HEK293 (cell line): ENCODE results near the gene DPP6.

Experiments used
- CTCF ChIA-PET: fragments of 350-600 bp; formaldehyde crosslinking; extraction: SDS; loops from one replicate; lab custom pipeline; 2021; ENCODE audit warnings: antibody characterized with exemption; lab: Yijun Ruan, JAX
- POLR2A ChIA-PET: fragments of 300-600 bp; formaldehyde crosslinking; extraction: SDS; loops from one replicate; lab custom pipeline; 2020; ENCODE audit warnings: antibody characterized with exemption, inconsistent platforms; lab: Yijun Ruan, JAX
- H3K27ac ChIP-seq: fragments of 200-500 bp; sonication (Bioruptor generic); 2 replicates; pipeline ENCODE4 v1.5.1; 2014; ENCODE audit warnings: low read depth, low read length, control low read depth, inconsistent platforms; ENCODE audit errors: extremely low read depth
- H3K36me3 ChIP-seq, 2 experiments: fragments of 200-500 bp in 1 of 2; sonication (Bioruptor generic) in 1 of 2; 1 replicate in 1 of 2; 2 replicates in 1 of 2; pipeline ENCODE4 v1.5.1; 2014 to 2017; ENCODE audit warnings: inconsistent platforms in 2 of 2, low read length in 2 of 2; ENCODE audit not compliant: control insufficient read depth in 2 of 2, insufficient read depth in 1 of 2
- H3K4me1 ChIP-seq: fragments of 200-500 bp; sonication (Bioruptor generic); 2 replicates; pipeline ENCODE4 v1.5.1; 2014; ENCODE audit warnings: mild to moderate bottlenecking, low read length, inconsistent platforms; ENCODE audit not compliant: control insufficient read depth, insufficient read depth
- H3K4me3 ChIP-seq: 2 replicates; pipeline ENCODE4 v1.5.1; 2011; ENCODE audit warnings: low read depth, mild to moderate bottlenecking, control low read depth, low read length, moderate library complexity
- H3K9me3 ChIP-seq: fragments of 200-500 bp; sonication (Bioruptor generic); 2 replicates; pipeline ENCODE4 v1.5.1; 2014; ENCODE audit warnings: low read depth, low read length, inconsistent platforms; ENCODE audit not compliant: control insufficient read depth, insufficient read depth
- HOXD13 ChIP-seq: sonication (generic); formaldehyde crosslinking; IDR thresholded peaks from 2 replicates; pipeline ENCODE4 v1.8.0; 2022; ENCODE audit warnings: missing genetic modification reagents, borderline replicate concordance
- KLF7 ChIP-seq: fragments of 450-650 bp; formaldehyde crosslinking; IDR thresholded peaks from 2 replicates; pipeline ENCODE4 v1.5.1; 2016; ENCODE audit warnings: missing biosample characterization, missing genetic modification characterization, borderline replicate concordance
- MYNN ChIP-seq: fragments of 450-650 bp; formaldehyde crosslinking; IDR thresholded peaks from 2 replicates; pipeline ENCODE4 v1.5.1; 2016; ENCODE audit warnings: missing biosample characterization, missing genetic modification characterization, borderline replicate concordance
- SCRT1 ChIP-seq: fragments of 450-650 bp; formaldehyde crosslinking; IDR thresholded peaks from 2 replicates; pipeline ENCODE4 v1.5.1; 2016; ENCODE audit warnings: missing biosample characterization, missing genetic modification characterization, borderline replicate concordance
- SP2 ChIP-seq: fragments of 450-650 bp; formaldehyde crosslinking; IDR thresholded peaks from 2 replicates; pipeline ENCODE4 v1.5.1; 2016; ENCODE audit warnings: missing biosample characterization, missing genetic modification characterization
- TRIM28 ChIP-seq: IDR thresholded peaks from 2 replicates; pipeline ENCODE4 v1.6.1; 2011; ENCODE audit warnings: low read length, control low read depth, borderline replicate concordance
- ZBTB17 ChIP-seq: fragments of 450-650 bp; formaldehyde crosslinking; IDR thresholded peaks from 2 replicates; pipeline ENCODE4 v1.5.1; 2016; ENCODE audit warnings: missing biosample characterization, missing genetic modification characterization
- ZNF174 ChIP-seq: fragments of 450-650 bp; formaldehyde crosslinking; IDR thresholded peaks from 2 replicates; pipeline ENCODE4 v1.5.0; 2017; ENCODE audit warnings: missing biosample characterization, mild to moderate bottlenecking, missing genetic modification characterization
- ZNF211 ChIP-seq: fragments of 450-650 bp; formaldehyde crosslinking; IDR thresholded peaks from 2 replicates; pipeline ENCODE4 v1.5.1; 2016; ENCODE audit warnings: low read depth, missing biosample characterization, missing genetic modification characterization
- ZNF223 ChIP-seq: fragments of 450-650 bp; formaldehyde crosslinking; IDR thresholded peaks from 2 replicates; pipeline ENCODE4 v1.5.1; 2016; ENCODE audit warnings: missing biosample characterization, missing genetic modification characterization
- ZNF37A ChIP-seq: fragments of 450-650 bp; IDR thresholded peaks from 2 replicates; pipeline ENCODE4 v1.5.1; 2018; ENCODE audit warnings: missing biosample characterization, missing genetic modification characterization
- ZNF394 ChIP-seq: fragments of 450-650 bp; formaldehyde crosslinking; IDR thresholded peaks from 2 replicates; pipeline ENCODE4 v1.5.1; 2016; ENCODE audit warnings: missing biosample characterization, missing genetic modification characterization, mild to moderate bottlenecking, moderate library complexity, borderline replicate concordance
- ZNF416 ChIP-seq: fragments of 450-650 bp; formaldehyde crosslinking; IDR thresholded peaks from 2 replicates; pipeline ENCODE4 v1.5.1; 2016; ENCODE audit warnings: missing biosample characterization, missing genetic modification characterization
- ZNF596 ChIP-seq: fragments of 450-650 bp; IDR thresholded peaks from 2 replicates; pipeline ENCODE4 v1.5.0; 2018; ENCODE audit warnings: missing biosample characterization, mild to moderate bottlenecking, missing genetic modification characterization, moderate library complexity
- ZNF677 ChIP-seq: fragments of 450-650 bp; IDR thresholded peaks from 2 replicates; pipeline ENCODE4 v1.5.0; 2018; ENCODE audit warnings: missing biosample characterization, mild to moderate bottlenecking, missing genetic modification characterization, moderate library complexity
- ZNF701 ChIP-seq: fragments of 450-650 bp; formaldehyde crosslinking; IDR thresholded peaks from 2 replicates; pipeline ENCODE4 v1.5.1; 2016; ENCODE audit warnings: missing biosample characterization, missing genetic modification characterization
- ZNF777 ChIP-seq: fragments of 450-650 bp; formaldehyde crosslinking; IDR thresholded peaks from 2 replicates; pipeline ENCODE4 v1.5.1; 2017; ENCODE audit warnings: missing biosample characterization, missing genetic modification characterization, borderline replicate concordance
- TF ChIP-seq, protein P1 (sequence below): fragments of 450-650 bp; formaldehyde crosslinking; IDR thresholded peaks from 2 replicates; pipeline ENCODE4 v1.5.1; 2017; ENCODE audit warnings: missing biosample characterization, missing genetic modification characterization
- TF ChIP-seq, protein P2 (sequence below): fragments of 450-650 bp; formaldehyde crosslinking; IDR thresholded peaks from 2 replicates; pipeline ENCODE4 v1.5.1; 2016; ENCODE audit warnings: missing biosample characterization, missing genetic modification characterization
- TF ChIP-seq, protein P3 (sequence below): fragments of 450-650 bp; formaldehyde crosslinking; IDR thresholded peaks from 2 replicates; pipeline ENCODE4 v1.5.1; 2016; ENCODE audit warnings: missing biosample characterization, missing genetic modification characterization
- TF ChIP-seq, protein P4 (sequence below): fragments of 450-650 bp; formaldehyde crosslinking; IDR thresholded peaks from 2 replicates; pipeline ENCODE4 v1.5.1; 2016; ENCODE audit warnings: missing biosample characterization, missing genetic modification characterization

DPP6 gene

DNA sequence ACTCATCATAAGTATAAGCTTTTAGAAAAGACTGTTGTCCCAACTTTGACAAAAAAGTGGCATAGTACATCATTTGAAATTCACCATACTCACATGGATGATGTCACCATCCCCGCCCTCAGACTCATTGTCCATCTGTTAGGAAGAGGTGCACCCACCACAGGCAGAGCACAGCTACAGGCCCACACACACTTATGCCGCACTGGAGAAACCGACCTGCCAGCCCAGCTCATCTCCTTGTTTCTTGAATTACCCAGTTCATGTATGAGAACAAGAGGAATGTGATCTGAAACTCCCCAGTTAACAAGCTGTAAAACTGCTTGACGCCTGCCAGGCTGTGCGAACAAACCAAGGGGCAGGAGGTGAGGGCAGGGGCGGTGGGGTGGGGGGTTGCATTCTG lies 312.0 kb downstream of the DPP6 start:
- Histone ChIP-seq H3K4me1 (no peaks in the 10 kb centered on the region), H3K36me3 (no peaks in the 10 kb centered on the region), H3K27ac (no peak overlapping the region), H3K9me3 (no peaks in the 10 kb centered on the region), H3K4me3 (no peak overlapping the region)
- ChIA-PET CTCF (no interaction called here), POLR2A (no interaction called here)
- TF ChIP-seq ZNF677 (tag by site-specific recombination) (no peak), HOXD13 (CRISPR knock-in tag) (no peak), ZNF777 (tag by site-specific recombination) (no peak)

DNA sequence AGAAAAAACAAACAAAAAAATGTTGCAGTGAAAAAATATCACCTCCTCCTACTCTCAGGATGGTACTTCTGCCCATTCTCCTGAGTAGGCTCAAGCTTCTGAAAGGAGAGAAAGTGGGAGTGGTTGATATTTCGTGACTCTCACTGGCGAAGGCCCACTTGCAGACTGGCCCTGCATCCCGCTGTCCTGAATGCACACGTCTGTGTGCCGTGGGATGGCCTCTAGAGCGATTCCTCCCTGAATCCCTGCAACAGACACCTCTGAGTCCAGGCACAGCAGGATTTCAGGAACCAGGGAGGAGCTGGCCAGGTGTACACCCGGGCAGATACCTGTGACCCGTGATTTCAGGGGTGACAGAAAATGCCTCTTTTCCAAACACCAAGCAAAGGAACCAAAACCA lies 319.2 kb downstream of the DPP6 start:
- ChIA-PET CTCF (no interaction called here), POLR2A (no interaction called here)
- Histone ChIP-seq H3K4me3 (no peak overlapping the region), H3K9me3 (no peaks in the 10 kb centered on the region), H3K36me3 (no peaks in the 10 kb centered on the region), H3K4me1 (no peaks in the 10 kb centered on the region), H3K27ac (no peak overlapping the region)
- TF ChIP-seq ZNF394 (tag by site-specific recombination) (no peak), ZNF37A (tag by site-specific recombination) (no peak), ZNF211 (no peak)
- TF ChIP-seq, protein P1, sequence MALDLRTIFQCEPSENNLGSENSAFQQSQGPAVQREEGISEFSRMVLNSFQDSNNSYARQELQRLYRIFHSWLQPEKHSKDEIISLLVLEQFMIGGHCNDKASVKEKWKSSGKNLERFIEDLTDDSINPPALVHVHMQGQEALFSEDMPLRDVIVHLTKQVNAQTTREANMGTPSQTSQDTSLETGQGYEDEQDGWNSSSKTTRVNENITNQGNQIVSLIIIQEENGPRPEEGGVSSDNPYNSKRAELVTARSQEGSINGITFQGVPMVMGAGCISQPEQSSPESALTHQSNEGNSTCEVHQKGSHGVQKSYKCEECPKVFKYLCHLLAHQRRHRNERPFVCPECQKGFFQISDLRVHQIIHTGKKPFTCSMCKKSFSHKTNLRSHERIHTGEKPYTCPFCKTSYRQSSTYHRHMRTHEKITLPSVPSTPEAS (tag by site-specific recombination): no peak

DNA sequence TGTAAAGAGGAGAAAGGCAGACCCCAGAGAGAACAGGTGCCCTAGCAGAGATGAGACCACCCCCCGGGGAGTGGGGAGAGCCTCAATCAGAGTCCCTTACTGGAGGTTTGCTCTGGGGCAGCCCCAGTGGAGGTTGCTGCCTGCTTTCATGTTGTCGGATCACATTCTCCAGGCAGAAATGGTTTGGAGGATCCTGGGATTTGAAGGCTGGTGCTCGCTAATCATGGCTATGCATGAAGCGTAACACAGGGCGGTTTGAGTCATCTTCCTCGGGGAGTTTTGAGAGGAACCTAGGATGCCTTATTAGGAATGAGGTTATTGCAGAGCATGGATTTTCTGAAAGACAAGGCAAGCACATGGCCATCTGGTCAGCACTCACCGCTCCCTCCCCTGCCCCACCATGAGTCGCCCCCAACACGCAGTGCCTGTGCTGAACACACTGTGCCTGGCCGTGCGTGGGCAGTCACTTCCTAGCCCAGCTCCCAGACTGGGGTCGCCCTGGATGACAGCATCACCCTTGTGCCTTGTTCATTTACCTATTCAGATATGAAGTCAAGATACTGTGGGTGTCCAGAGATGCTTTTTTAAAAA lies 319.9 kb downstream of the DPP6 start:
- H3K9me3 ChIP-seq: no peaks in the 10 kb centered on the region
- H3K4me3 ChIP-seq: no peak overlapping the region
- H3K27ac ChIP-seq: no peak overlapping the region
- TF ChIP-seq, protein P2, sequence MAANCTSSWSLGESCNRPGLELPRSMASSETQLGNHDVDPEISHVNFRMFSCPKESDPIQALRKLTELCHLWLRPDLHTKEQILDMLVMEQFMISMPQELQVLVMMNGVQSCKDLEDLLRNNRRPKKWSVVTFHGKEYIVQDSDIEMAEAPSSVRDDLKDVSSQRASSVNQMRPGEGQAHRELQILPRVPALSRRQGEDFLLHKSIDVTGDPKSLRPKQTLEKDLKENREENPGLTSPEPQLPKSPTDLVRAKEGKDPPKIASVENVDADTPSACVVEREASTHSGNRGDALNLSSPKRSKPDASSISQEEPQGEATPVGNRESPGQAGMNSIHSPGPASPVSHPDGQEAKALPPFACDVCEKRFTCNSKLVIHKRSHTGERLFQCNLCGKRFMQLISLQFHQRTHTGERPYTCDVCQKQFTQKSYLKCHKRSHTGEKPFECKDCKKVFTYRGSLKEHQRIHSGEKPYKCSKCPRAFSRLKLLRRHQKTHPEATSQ: no peak
- no peaks in the 10 kb centered on the region for H3K36me3 ChIP-seq
- no peaks in the 10 kb centered on the region for H3K4me1 ChIP-seq
- POLR2A ChIA-PET: no interaction called here
- CTCF ChIA-PET: no interaction called here

DNA sequence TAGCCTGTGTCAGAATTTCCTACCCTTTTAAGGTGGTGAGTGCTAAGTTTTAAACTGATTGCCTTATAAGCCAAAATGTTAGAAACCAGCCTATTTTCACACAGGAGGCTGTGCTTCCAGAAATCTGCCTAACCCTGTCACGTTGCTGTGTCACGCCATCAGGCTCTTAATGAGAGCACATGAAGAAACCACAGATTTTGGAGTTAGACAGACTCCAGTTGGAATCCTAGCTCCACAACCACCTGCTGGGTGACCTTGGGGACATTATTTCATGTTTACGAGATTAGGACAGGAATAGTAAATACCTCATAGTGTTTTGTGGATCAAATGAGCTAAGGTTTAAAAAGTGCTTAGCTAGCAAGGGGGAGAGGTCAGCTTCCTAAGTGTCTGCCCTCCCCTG lies 321.8 kb downstream of the DPP6 start:
- POLR2A ChIA-PET: no interaction called here
- H3K4me1 ChIP-seq: no peaks in the 10 kb centered on the region
- H3K36me3 ChIP-seq: no peaks in the 10 kb centered on the region
- CTCF ChIA-PET: no interaction called here
- no peak overlapping the region for H3K27ac ChIP-seq
- H3K4me3 ChIP-seq: no peak overlapping the region
- TF ChIP-seq MYNN (tag by site-specific recombination) (no peak), ZNF174 (tag by site-specific recombination) (no peak)
- no peaks in the 10 kb centered on the region for H3K9me3 ChIP-seq

DNA sequence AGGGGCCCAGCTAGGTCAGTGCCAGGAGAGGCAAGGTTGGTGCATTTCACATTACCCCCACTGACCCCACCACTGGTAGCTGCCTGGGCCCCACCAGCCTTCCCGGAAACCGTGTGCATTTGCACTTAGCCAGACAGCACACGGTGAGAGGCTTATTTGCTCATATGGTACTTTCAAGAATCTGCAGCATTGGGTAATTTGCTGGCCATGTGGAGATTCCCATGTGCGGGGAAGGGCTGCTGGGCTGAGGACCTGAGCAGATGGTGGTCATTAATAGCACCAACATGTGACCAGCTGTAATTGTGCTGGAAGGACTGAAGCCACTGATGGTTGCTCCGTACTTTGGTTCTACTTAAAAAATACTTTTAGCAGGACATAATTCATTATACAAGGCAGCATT lies 323.8 kb downstream of the DPP6 start:
- H3K27ac ChIP-seq: no peak overlapping the region
- H3K9me3 ChIP-seq: no peaks in the 10 kb centered on the region
- H3K4me3 ChIP-seq: no peak overlapping the region
- ChIA-PET POLR2A (no interaction called here), CTCF (no interaction called here)
- H3K36me3 ChIP-seq: no peaks in the 10 kb centered on the region
- H3K4me1 ChIP-seq: no peaks in the 10 kb centered on the region
- TF ChIP-seq ZNF223 (no peak), SCRT1 (tag by site-specific recombination) (no peak), ZBTB17 (no peak), ZNF701 (tag by site-specific recombination) (no peak), ZNF416 (no peak), SP2 (tag by site-specific recombination) (no peak), KLF7 (tag by site-specific recombination) (no peak), TRIM28 (no peak), ZNF596 (tag by site-specific recombination) (no peak)
- TF ChIP-seq, protein P3, sequence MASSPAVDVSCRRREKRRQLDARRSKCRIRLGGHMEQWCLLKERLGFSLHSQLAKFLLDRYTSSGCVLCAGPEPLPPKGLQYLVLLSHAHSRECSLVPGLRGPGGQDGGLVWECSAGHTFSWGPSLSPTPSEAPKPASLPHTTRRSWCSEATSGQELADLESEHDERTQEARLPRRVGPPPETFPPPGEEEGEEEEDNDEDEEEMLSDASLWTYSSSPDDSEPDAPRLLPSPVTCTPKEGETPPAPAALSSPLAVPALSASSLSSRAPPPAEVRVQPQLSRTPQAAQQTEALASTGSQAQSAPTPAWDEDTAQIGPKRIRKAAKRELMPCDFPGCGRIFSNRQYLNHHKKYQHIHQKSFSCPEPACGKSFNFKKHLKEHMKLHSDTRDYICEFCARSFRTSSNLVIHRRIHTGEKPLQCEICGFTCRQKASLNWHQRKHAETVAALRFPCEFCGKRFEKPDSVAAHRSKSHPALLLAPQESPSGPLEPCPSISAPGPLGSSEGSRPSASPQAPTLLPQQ (tag by site-specific recombination): no peak
- TF ChIP-seq, protein P4, sequence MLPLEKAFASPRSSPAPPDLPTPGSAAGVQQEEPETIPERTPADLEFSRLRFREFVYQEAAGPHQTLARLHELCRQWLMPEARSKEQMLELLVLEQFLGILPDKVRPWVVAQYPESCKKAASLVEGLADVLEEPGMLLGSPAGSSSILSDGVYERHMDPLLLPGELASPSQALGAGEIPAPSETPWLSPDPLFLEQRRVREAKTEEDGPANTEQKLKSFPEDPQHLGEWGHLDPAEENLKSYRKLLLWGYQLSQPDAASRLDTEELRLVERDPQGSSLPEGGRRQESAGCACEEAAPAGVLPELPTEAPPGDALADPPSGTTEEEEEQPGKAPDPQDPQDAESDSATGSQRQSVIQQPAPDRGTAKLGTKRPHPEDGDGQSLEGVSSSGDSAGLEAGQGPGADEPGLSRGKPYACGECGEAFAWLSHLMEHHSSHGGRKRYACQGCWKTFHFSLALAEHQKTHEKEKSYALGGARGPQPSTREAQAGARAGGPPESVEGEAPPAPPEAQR (tag by site-specific recombination): no peak
